Adrenal gland (tissue), 5 donors: ENCODE data around the gene AMHR2.

Experiments used
- CTCF ChIP-seq, 6 experiments: fragments of 450-650 bp in 4 of 6; fragments of 200-600 bp in 2 of 6; sonication (generic) in 1 of 6; IDR thresholded peaks; 1 replicate in 5 of 6; 2 replicates in 1 of 6; pipeline versions ENCODE4 v1.5.1 to v1.8.0; 2016 to 2021; ENCODE audit warnings: antibody characterized with exemption in 6 of 6, mild to moderate bottlenecking in 2 of 6, moderate library complexity in 1 of 6
- POLR2A ChIP-seq, 2 donors: fragments of 450-650 bp; IDR thresholded peaks; one replicate each; pipeline ENCODE4 v1.6.1; 2017; ENCODE audit warnings: antibody characterized with exemption in 2 of 2, mild to moderate bottlenecking in 2 of 2, moderate library complexity in 1 of 2
- donor health status: DM: no; HTN: no; CAD: no.

GRCh38 chr12:53402871-53403270 lies 20.8 kb upstream of the AMHR2 start:
- TF ChIP-seq CTCF (IDR thresholded peaks at IDR 0.05) (no peak), POLR2A (IDR thresholded peaks at IDR 0.05) (no peak)
